ENCODE data around the gene MYBPHL.

Gene MYBPHL

DNA sequence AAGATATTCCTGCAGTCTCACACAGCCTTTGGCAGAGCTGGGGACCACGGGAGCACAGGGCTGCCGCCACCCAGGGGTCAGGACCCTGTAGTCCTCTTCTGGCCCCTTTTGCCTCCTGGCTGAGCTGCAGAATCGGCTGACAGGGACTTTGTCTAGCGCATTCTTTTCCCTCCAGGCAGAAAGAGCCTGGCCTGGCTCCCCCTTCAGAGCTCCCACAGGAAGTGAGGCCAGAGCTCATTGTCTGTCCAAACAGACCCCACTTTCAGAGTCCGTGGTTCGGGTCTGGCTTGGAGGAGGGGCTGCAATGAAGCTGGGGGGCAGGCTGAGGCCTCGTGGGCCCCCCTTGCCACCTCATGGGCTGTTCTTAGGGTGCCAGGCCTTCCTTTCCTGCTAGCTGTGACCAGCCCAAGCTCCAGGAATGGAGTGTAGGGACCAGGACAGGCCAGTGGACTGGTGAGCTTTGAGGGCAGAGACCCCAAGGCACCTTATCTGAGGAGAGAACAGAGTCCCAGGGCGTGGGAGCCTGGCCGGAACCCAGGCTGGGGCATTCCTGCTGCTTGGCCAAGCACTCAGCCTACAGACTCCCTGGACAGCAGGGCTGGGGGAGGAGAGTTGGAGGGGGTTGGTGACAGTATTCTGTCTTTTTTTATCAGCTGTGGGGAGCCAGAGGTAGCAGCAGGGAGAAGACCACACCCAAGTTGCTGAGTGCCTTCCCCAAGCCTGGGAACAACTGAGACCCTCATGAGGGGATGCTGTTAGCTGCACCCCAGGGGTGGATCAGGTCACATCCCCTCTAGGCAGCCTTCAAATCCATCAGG lies 52.8 kb downstream of the MYBPHL start:
- no peak for DNase-seq (ENCODE audit: low read depth in 1 of 2, low spot score in 1 of 2)

DNA sequence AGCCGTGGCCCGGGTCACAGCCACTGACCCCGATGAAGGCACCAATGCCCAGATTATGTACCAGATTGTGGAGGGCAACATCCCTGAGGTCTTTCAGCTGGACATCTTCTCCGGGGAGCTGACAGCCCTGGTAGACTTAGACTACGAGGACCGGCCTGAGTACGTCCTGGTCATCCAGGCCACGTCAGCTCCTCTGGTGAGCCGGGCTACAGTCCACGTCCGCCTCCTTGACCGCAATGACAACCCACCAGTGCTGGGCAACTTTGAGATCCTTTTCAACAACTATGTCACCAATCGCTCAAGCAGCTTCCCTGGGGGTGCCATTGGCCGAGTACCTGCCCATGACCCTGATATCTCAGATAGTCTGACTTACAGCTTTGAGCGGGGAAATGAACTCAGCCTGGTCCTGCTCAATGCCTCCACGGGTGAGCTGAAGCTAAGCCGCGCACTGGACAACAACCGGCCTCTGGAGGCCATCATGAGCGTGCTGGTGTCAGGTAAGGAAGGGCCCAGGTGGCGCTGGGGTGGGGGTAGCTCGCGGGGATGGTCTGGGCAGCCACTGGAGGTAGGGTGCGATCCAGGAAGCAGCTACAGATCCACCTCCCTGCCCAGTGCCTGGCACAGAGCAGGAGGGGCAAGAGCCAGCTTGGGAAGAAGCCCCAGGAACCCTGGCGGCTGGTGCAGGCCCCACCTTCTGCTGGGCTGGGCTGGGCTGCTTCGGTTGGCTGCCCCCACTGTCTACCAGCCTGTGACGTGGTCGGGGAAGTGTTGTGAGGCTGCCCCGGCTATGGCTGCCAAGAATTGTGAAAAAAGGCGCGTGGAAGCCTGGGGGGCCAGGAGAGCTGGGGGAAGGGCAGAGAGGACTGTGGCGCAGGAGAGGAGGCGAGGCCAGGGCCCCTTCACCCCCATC lies 53.7 kb downstream of the MYBPHL start:
- no peak for DNase-seq (ENCODE audit: low read depth in 1 of 2, low spot score in 1 of 2)

DNA sequence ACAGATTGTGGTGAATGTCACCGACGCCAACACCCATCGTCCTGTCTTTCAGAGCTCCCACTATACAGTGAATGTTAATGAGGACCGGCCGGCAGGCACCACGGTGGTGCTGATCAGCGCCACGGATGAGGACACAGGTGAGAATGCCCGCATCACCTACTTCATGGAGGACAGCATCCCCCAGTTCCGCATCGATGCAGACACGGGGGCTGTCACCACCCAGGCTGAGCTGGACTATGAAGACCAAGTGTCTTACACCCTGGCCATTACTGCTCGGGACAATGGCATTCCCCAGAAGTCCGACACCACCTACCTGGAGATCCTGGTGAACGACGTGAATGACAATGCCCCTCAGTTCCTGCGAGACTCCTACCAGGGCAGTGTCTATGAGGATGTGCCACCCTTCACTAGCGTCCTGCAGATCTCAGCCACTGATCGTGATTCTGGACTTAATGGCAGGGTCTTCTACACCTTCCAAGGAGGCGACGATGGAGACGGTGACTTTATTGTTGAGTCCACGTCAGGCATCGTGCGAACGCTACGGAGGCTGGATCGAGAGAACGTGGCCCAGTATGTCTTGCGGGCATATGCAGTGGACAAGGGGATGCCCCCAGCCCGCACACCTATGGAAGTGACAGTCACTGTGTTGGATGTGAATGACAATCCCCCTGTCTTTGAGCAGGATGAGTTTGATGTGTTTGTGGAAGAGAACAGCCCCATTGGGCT lies 54.5 kb downstream of the MYBPHL start:
- DNase-seq (ENCODE audit: low read depth in 1 of 2, low spot score in 1 of 2), result no peak

DNA sequence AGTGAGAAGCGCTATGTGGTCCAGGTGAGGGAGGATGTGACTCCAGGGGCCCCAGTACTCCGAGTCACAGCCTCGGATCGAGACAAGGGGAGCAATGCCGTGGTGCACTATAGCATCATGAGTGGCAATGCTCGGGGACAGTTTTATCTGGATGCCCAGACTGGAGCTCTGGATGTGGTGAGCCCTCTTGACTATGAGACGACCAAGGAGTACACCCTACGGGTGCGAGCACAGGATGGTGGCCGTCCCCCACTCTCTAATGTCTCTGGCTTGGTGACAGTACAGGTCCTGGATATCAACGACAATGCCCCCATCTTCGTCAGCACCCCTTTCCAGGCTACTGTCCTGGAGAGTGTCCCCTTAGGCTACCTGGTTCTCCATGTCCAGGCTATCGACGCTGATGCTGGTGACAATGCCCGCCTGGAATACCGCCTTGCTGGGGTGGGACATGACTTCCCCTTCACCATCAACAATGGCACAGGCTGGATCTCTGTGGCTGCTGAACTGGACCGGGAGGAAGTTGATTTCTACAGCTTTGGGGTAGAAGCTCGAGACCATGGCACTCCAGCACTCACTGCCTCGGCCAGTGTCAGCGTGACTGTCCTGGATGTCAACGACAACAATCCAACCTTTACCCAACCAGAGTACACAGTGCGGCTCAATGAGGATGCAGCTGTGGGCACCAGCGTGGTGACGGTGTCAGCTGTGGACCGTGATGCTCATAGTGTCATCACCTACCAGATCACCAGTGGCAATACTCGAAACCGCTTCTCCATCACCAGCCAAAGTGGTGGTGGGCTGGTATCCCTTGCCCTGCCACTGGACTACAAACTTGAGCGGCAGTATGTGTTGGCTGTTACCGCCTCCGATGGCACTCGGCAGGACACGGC lies 55.3 kb downstream of the MYBPHL start:
- no peak for DNase-seq (ENCODE audit: low read depth in 1 of 2, low spot score in 1 of 2)

DNA sequence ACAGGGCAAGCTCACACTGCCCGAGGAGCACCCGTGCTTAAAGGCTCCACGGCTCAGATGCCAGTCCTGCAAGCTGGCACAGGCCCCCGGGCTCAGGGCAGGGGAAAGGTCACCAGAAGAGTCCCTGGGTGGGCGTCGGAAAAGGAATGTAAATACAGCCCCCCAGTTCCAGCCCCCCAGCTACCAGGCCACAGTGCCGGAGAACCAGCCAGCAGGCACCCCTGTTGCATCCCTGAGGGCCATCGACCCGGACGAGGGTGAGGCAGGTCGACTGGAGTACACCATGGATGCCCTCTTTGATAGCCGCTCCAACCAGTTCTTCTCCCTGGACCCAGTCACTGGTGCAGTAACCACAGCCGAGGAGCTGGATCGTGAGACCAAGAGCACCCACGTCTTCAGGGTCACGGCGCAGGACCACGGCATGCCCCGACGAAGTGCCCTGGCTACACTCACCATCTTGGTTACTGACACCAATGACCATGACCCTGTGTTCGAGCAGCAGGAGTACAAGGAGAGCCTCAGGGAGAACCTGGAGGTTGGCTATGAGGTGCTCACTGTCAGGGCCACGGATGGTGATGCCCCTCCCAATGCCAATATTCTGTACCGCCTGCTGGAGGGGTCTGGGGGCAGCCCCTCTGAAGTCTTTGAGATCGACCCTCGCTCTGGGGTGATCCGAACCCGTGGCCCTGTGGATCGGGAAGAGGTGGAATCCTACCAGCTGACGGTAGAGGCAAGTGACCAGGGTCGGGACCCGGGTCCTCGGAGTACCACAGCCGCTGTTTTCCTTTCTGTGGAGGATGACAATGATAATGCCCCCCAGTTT lies 56.1 kb downstream of the MYBPHL start:
- no peak for DNase-seq (ENCODE audit: low read depth in 1 of 2, low spot score in 1 of 2)

DNA sequence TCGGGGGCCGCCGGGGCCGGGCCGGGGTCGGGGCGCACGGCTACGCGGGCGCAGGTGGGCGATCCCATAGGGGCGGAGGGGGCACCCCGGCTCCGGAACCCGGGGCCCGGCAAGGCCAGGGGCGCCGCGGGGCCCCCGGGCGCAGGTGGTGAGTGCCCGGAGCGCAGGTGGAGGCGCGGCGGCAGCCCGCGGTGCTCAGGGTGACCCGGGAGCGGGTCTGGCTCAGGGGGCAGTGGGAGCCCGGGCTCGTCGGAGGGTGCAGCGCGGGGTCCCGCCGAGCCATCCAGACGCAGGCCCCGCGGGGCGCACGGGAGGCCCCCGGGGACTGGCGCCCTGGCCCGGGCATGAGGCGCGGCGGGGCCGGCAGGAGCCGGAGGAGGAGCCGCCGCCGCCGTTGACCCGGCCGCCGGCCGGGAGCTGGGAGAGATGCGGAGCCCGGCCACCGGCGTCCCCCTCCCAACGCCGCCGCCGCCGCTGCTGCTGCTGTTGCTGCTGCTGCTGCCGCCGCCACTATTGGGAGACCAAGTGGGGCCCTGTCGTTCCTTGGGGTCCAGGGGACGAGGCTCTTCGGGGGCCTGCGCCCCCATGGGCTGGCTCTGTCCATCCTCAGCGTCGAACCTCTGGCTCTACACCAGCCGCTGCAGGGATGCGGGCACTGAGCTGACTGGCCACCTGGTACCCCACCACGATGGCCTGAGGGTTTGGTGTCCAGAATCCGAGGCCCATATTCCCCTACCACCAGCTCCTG lies 57.0 kb downstream of the MYBPHL start:
- no peak for DNase-seq (ENCODE audit: low read depth in 1 of 2, low spot score in 1 of 2)

DNA sequence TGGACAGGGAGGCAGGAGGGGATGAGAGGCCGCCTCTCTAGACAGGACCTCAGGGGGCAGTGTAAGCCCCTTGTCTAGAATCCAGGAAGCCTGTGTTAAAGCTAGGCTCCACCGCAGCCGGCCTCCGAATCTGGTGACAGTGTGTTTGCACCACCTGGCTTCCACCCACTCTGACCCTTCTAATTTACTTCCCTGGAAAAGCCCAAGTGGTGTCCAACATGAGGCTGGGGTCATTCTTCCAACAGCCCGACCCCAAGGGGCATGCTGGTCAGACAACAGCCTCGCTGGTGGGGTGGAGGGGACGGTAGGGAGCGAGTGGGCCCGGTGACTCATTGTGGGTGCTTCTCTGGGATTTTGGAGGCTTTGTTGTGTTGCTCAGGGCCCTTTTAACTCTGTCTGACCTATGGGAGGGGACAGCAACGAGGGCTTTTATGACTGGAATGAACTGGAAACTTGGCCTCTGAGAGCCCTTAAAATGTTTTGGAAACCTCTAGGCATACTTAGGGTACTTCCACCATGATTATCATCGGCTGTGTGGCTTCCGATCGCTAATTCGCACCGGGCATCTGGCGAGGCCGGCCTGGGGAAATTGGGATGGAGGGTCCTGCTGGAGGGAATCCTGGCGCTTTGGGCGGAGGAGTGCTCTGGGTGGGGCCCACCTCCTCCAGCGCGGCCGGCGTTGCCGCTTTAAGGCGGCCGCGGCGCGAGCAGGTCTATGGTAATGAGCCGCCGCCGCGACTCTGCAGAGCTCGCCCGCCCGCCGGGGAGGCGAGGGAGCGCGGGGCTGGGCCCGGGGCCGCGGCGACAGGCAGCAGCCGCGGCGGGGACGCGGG lies 57.8 kb downstream of the MYBPHL start, which contains the start of gene CELSR2:
Gene CELSR2 (plus strand): TSS at position 743 of the 833 bp plus-strand sequence. CDS start 541 bp downstream, outside the sequence.
- DNase-seq (ENCODE audit: low read depth in 1 of 2, low spot score in 1 of 2), result peak; percentile 23 to 43

DNA sequence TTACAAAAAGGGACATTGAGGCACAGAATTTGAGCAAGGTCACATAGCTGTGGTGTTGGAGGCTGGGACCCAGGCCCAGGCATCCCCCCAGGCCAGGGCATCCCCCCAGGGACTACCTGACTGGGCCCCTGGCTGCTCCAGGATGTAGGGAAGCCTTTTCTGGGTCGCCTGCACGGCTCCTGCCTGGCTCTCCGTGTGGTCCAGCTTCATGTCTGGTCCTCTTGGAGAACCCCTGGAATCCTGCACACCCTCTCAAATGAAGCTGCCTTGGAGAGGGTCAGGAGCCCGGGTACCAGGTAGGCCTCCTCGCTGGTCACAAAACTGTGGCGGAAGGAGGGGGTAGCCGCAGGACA lies 58.4 kb downstream of the MYBPHL start:
- no peak for DNase-seq (ENCODE audit: low read depth in 1 of 2, low spot score in 1 of 2)

DNA sequence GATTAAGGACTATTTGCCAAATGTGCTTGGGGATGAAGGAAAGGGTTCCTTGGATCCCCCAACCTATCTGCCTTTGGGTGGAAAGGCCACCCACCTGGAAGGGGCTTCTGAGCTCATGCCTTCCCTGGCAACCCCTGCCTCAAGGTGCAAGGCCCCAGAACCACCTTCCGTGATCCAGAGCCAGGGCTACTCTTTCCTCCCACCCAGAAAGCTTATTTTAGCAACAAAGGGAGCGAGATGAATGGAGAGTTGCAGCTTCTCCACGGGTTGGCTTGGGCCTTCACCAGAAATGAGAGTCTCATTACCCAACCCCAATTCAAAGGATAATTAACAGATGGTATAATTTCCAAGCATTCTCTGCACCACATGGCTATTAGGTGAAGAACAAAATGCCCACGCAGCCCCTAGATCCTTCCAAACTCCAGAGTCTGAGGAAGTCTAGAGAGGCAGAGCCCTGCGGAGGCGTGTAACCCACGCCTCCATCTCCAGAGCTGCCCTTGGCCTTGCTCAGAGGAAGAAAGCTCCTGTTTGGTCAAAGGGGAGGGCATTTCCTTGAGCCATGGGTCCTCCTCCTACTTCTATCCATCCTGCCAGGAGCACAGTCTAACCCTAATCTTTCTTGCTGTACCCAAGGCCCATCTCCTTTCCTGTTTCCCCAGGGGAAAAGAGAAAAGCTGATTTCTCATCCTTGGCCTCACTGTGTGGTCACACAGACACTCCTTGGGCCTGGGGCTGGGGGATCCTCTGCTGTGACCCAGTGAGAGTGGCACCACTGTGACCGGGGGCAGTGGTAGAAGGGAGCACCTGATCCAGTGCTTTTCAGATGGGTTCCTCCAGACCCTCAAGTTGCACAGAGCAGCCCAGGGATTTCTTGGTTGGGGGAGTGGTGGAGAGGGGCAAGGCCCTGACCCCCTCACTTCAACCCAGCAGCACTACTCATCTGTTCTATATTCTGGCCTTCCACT lies 59.1 kb downstream of the MYBPHL start:
- no peak for DNase-seq (ENCODE audit: low read depth in 1 of 2, low spot score in 1 of 2)

DNA sequence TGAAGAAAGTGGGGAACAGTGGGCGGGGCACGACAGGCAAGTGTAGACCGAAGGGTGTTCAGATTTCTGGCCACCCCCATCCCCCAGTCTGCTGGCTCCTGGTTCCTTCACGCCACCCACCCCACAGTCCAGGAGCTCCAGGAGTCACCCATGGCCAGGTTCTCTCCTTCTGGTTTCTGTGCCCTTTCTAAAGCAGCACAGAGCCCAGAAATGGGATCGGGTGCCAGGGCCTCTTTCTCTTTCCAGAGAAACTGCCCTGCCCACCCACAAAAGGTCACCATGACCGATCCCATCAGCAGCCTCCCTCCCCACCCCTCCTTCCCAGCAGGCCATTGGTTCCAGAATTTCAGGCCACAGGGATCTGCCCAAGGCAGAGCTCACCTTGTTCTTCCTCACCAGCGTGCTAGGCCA lies 60.7 kb downstream of the MYBPHL start:
- DNase-seq (ENCODE audit: low read depth in 1 of 2, low spot score in 1 of 2), result no peak

DNA sequence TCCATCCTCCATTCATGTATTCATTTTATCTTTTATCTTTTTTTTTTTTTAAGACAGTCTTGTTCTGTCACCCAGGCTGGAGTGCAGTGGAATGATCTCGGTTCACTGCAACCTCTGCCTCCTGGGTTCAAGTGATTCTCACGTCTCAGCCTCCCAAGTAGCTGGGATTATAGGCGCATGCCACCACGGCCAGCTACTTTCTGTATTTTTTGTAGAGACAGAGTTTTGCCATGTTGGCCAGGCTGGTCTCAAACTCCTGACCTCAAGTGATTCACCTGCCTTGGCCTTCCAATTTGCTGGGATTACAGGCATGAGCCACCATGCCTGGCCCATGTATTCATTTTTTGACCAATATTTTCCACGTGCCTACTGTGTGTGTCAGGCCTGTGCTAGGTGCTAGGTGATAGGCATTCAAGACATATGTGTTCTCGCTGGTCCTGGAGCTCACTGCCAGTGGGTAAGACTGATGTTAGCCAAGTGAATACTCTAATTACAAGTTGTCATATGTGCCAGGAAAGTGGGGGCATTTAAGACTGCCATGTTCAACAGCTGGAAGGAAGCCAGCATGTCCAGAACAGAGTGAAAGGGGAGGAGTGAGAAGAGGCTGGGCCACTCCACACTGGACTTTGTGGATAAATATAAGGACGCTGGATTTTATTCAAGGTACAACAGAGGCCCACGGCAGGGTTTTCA lies 62.8 kb downstream of the MYBPHL start:
- DNase-seq (ENCODE audit: low read depth in 1 of 2, low spot score in 1 of 2), result no peak

DNA sequence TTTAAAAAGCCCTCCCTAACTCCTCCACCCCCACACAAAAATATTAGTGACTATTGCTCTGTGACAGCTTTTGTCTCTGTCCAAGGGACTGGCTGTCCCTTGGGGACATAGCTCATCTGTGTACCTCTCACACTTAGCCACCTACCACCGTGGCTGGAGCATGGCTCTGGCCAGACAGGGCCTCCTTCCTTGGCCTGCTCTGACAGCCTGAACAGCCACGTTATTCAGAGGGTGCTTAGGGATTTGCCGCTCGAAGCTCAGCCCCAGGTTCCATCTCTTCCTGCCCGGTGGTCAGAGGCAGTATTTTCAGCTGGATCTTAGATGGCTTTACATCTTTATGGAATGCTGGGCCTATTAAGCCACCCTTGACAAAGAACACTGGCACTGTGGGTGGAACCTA lies 63.6 kb downstream of the MYBPHL start:
- DNase-seq (ENCODE audit: low read depth in 1 of 2, low spot score in 1 of 2), result no peak

DNA sequence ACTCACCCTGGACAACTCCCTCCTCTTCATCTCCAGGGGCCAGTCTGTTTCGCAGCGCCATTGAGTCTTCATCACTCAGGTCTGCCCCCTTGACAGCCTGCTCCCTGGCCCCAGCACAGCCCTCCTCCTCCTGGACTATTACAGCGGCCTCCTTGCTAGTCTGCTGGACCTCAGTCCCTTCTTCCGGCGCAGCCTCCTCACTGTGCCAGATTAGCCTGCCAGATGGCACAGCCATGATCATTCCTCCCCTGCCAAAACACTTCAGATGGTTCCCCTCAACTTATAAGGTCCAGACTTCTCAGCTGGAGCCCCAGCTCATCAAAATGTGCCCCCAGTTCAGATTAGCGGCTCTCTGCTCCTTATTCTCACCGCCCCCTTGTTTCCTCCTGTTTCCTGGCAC lies 64.4 kb downstream of the MYBPHL start:
- DNase-seq (ENCODE audit: low read depth in 1 of 2, low spot score in 1 of 2), result no peak
